ENCODE data around the gene KRTAP22-1.

Gene KRTAP22-1

DNA sequence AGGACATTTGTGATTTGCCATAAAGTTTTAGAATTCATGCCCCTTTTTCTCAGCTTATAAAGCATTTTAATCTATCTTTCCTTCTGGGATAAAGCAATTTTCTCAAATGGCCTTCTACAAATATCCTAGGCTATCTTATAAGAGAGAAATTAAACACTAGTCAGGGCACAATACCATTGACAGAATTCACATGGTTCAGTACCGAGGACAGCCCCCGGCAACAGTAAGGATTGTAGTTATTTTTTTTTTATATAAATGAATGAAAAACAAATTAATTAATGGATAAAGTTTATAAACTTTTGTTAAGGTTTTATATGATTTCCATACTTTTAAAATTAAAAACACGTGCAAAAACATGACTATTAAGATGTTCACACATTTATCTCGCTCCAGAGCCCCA, 27.2 kb downstream of the KRTAP22-1 start:
- no peak for FAIRE-seq

DNA sequence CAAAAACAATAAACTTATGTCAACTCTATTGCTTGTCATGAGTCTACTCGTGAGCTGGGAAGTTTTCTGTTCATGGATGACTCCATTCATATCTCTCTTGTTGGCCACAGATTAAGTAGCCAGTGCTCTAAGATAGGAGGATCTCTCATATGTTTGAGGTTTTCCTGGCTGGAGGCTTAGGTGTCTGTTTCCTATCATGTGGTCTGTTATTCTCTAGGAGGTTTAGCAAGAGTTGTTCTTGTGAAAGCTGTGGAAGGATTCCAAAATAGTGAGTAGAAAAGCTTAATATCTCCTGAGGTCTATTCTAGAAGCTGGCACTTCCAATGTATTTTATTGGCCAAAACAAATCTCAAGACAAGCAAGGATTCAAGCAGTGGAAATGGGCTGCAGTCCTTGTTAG, 28.3 kb downstream of the KRTAP22-1 start:
- no peak for FAIRE-seq

DNA sequence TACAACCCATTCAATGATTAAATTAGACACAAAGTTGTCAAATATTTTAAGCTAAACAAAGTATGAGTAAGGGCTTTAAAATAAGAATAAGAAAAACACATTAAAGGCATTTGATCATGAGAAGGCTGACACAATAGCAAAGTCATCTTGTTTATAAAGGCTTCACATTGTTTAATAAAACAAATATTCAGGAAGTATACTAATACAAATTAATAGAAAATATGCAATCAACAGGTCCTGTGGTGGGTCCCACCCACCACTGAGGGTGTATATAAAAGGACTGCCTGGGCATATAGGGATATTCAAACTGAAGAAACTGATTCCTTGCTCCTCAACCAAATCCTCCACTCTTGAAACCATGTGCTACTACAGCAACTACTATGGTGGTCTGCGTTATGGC, 34.0 kb downstream of the KRTAP22-1 start, which contains the start of gene KRTAP20-2:
Gene KRTAP20-2 (plus strand): TSS at position 301 of the 400 bp plus-strand sequence. CDS start 58 bp downstream, at position 359.
- no peak for FAIRE-seq

DNA sequence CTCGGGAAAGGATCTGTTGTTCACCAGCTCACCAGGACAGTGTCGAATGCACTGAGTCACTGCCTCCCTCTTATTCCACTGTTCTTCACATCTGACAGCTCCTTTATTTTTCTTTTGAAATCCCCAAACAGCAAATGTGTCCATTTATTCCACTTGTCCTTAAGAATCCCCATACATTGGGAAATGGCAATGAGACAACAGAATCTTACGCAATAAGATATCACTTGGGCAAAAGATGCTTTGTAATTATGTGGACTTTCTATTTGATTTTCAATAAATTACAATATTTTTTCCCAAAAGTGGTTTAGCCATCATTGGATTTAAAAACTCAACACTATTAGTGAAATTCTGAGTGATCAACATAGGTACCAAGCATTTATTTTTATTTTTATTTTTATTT, 37.8 kb downstream of the KRTAP22-1 start:
- FAIRE-seq, result no peak

DNA sequence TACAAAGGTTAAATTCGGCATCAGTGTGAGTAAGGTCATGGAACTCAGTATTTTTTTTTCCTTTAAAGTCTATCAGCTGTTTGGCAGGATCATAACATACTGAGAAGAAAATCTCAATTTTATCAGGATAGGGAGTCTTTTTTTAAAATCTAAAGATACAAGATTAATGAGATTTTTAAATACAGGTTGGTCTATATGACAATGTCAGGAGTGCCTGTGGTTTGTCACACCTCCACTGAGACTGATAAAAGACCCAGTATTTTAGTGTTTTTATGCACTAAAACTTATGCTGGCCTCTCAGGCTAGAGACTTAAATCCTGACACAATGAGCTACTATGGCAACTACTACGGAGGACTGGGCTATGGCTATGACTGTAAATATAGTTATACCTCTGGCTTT, 41.7 kb downstream of the KRTAP22-1 start, which contains the start of gene KRTAP20-3:
Gene KRTAP20-3 (plus strand): TSS at position 301 of the 400 bp plus-strand sequence.
- no peak for FAIRE-seq

DNA sequence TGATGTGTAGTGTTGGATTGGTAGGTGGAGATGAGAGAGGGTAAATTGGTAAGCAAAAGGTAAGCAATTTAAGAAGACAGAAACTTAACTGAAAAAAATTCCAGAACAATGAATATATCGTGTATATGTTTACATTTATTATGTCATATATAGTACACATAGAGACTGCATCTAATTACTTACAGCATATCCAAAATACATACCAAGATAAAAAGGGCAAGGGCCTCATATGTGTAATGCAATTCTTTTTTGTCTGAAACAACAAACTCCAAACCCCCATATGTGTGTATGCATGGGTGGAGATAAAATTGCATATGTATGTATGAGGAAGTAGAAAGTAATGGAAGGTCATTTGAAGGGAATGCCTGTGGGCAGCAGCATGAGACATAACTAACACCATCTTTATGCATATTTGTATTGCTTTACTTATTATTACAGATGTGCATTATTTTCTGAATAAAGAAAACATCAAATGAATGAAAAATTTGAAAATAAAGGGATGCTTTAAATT, 46.1 kb downstream of the KRTAP22-1 start:
- no peak for FAIRE-seq

Data from TTC549 (cell line).